Neural progenitor cell (in vitro differentiated cells): ENCODE measurements around the gene SATB2.

Source experiments
- CTCF ChIP-seq: fragments of 200-600 bp; sonication (generic); IDR thresholded peaks from 2 replicates; pipeline ENCODE4 v1.5.1; 2017; ENCODE audit warnings: antibody characterized with exemption, mild to moderate bottlenecking
- EZH2 ChIP-seq: fragments of 200-600 bp; sonication (generic); IDR thresholded peaks from 2 replicates; pipeline ENCODE4 v1.6.1; 2017; ENCODE audit warnings: antibody characterized with exemption, mild to moderate bottlenecking, moderate library complexity
- EZH2phosphoT487 ChIP-seq: fragments of 200-600 bp; sonication (generic); IDR thresholded peaks from 2 replicates; pipeline ENCODE4 v1.6.1; 2017; ENCODE audit warnings: antibody characterized with exemption

- TF ChIP-seq EZH2phosphoT487 (no peak), EZH2 (no peak), CTCF (no peak)
These were observed 47.8 kb downstream of the SATB2 start for GRCh38 chr2:199409759-199410529.
